Fibroblast of skin of right quadriceps (primary cell): ENCODE data around the gene SMTNL2.
A peak's percentile ranks its signal among the peaks of the same experiment; 100 is the strongest.

ENCODE experiments used
- DNase-seq: peaks from one replicate; pipeline ENCODE4 v3.0.0-alpha.2; 2013

SMTNL2 gene

DNA sequence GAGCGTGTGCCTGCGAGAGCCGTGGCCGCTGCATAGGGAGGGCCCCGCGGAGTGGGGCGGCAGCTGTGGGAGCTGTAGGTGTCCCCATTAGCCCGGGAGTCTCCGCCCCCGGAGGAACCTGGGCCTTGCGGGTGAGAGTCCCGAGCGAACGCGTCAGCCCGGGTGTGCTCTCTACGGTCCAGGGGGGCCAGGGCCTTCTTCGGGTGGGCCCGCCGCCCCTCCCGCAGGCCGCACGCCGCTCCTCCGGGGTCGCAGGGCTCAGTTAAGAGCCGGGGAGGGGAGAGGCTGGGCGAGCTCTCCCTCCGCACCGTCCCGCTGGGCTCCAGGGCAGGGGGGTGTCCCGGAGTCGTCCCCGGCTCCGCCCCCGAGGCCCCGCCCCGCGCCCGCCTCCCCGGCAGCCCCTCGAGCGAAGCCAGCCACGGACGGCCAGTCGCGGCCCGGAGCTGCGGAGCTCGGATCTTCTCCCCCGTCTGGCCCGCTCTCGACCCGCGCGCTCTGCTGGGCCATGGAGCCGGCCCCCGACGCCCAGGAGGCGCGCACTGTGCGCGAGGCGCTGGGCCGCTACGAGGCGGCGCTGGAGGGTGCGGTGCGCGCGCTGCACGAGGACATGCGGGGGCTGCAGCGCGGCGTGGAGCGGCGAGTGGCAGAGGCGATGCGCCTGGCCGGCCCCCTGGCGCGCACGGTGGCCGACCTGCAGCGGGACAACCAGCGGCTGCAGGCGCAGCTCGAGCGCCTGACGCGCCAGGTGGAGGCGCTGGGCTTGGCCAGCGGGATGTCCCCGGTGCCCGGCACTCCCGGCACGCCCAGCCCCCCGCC, at the start of gene SMTNL2:
TSS of gene SMTNL2 (plus strand) at position 429 of the 816 bp plus-strand sequence. CDS start at position 506, 77 bp downstream.
- DNase-seq = no peak

DNA sequence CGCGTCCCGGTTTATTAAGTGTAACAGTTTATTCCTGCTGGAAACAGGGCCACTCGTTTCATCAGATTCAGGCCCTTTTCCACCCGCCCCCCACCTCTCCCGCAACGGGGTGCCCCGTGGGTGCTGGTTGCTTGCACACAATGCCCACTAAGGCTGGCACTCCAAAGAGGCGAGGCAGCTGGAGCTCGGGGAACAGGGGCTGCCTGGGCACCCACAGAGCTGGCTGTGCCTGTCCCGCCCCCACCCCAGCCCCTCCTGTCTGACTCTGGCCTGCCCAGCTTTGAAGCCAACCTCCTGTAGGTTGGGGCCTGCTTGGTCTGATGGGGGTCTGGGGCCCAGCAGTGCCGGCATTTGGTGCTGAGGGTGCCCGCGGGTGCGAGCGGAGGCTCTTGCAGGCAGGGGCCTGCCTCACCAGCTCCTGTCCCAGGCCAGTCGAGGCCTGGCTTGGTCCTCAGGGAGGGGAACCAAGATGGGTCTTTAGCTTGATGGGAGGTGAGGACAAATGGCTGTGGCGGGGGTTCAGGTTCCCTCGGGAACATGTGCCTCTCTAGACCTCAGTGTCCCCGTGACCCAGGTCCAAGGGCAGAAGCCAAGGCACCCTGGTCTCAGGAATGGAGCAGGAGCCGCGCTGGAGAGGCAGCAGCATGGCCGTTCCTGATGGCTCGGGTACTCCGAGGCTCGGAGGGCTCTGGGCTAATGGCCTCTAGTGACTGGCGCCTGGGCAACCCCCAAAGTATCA, 49.2 kb upstream of the SMTNL2 start:
- DNase-seq = no peak

DNA sequence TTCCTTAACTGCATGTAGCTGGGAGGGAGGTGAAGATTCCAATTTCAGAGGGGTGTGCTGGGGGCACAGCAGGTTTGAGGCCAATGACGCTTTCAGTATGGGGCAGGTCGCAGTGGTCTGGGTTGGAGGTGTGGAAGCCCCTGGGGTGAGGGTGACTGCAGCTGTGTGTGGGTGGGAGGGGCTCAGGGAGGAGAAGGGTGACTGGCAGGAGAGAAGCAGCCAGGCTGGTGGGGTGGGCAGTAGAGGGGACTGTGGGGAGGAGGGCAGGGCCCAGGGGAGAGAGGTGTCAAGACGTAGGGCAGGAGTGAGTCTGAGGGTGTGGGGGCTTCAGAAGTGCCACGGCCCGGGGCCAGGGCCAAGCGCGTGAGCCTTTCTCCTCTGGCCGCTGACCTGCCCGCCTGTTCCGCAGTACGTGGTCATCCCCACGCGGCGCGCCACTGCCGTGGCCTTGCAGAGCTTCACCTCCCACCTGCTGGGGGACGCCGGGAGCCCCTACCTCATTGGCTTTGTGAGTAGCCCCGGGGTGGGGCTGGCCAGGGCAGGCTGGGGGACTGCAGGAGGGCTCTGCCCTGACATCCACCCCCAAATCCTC, 48.6 kb upstream of the SMTNL2 start:
- no peak for DNase-seq

DNA sequence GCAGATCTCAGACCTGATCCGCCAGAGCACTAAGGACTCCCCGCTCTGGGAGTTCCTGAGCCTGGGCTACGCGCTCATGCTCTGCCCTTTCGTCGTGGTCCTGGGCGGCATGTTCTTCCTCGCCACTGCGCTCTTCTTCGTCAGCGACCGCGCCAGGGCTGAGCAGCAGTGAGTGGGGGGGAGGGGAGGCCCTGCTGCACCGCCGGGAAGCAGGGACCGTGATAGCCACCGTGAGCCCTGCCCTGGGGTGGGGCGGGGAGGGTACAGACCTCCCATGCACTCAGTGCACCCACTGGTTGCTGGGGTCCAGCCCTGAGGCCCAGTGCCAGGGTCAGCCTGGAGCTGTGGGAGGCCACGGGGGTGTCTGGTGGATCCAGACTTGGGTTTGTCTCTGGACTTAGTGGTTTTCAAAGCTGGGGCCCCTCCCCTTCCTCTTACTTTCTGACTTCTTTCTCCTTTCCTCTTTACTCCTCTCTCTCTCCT, 48.0 kb upstream of the SMTNL2 start:
- peak; percentile 13 for DNase-seq

DNA sequence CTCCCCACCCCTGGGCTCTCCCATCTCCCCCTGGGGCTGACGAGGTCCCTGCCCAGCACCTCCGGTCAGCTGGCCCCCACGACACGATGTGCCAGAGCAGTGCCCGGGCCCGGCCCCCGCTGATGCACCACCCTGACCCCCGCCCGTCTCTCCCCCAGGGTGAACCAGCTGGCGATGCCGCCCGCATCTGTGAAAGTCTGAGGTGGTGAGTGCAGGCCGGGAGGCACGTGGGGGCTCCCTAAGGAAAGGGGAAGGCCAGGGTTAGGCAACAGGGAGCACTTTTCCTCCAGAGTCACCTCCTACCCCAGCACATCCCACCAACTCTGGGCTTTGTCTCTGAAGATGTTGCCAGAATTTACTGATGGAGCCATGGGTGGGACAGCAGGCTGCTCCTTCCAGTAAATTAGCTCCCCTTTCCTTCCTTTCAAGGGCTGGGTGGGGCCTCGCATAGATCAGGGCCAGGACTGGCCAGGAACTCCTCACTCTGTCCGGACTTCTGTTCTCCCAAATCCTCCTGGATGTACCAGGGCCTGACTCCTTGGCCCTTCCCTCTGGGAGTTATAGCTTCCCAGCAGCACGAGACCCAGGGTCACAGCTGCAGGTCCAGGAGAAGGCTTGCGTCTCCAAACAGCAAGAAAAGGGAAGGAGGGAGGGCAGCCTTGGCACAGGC, 47.5 kb upstream of the SMTNL2 start:
- no peak for DNase-seq

DNA sequence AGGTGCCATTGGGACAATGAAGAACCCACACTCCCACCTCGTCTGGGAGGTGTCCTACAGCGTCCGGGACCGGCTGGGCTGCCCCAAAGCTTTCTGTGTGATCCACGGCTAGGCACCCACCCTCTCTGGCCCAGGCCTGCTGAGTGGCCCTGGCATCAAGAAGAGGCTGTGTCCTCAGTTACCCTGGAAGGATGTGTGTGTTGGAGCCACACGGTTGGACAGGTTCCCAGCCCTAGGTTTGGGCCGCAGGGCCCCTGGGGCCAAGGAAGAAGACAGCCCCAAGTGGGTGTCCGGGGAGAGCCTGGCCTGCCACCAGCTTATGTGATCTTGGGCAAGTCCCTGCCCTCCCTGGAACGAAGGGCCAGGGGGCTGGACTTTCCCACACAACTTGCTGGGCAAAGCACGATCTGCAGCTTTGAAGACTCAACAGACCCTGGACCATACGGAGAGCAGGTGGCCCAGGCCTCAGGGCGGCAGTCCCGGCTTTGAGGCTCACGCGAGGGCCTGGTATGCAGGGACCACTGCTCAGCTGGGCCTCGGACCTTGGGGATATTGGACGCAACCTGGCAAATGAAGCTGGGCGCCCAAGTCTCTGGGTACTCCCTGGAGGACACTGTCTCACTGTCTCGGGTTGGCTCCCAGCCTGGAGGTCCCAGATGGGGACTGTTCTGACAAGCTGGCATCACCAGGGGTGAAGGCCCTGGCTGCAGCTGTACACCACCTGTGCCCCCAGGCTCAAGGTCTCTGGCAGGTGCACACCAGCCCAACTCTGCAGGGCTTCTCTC, 46.7 kb upstream of the SMTNL2 start:
- no peak for DNase-seq

DNA sequence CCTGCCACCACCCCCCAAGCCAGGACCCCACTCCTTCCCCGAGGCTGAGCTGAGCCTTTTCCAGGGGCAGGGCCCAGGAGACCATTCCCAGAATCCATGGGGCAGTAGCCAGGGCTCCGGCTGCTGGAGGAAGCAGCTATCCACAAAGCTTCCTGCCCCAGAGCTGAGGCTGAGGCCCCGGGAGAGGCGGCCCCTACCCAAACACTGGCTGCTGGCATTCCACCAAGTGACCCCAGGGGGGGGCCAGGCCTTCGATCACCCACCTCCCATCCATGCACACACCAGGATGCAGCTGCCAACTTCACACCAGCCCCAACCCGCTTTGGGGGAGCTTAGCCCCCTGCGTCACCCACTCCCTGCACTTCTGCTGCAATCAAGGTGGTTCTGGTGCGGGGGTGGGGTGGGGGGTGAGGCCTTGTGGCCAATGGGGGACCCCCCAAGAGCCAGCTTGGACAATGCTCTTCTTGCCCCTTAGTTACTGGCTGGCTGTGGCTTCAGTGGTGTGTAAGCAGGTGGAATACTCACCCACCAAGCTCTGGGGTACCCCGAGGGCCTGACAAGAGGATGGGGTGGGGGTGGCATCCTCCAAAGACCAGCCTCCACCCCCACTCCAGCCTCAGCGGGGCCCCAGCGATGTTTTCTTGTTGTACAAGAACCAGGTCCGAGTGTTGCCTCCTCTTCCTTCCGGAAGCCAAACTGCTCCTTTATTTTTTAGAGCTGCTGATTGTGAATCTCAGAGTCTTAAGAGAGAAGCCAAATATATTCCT, 45.9 kb upstream of the SMTNL2 start:
- DNase-seq = no peak

DNA sequence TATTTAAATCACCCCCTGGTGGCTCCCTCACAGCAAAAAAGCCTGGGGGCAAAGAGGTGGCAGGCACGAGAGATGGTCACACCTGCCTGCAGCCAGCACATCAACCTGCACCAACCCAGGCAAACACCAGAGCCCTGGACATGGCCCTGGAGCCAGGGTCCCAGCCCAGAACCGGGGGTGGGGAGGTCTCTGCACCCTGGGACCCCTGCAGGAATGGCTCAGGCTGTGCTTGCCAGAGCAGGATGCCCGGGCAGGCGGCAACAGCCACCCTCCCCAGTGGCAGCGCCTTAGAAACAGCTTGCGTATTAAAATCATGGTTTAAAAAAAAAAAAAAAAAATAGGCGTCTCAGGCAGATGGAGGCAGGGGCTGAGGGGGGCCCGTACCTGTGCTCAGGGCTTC, 45.3 kb upstream of the SMTNL2 start:
- DNase-seq = no peak

DNA sequence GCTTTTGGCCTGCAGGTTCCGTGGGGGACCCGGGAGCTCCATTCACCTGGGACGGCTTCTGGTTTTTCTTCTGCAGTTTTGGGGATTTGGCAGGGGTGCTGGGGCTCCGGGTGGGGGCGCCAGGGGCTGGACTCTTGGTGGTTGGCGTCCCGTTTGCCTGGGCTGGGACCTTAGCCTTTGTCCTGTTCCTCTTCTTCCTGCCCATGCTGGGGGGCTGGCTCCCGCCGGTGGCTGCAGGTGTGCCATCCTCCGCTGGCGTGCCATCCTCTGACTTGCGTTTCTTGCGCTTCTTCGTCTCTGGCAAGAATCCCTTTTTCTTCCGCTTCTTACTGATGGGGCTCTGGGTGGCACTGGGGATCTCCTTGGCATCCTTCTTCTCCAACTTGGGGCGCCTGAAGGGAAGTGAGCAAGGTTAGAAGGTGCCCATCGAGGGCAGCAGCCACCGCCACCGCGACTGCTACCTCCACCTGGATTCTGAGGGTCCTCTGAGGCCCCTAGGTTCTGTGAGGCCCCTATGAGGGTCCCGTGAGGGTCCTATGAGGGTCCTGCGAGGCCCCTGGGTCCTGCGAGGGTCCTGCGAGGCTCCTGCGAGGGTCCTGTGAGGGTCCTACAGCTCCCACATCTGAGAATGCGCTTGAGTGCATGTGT, 44.6 kb upstream of the SMTNL2 start:
- DNase-seq = no peak

DNA sequence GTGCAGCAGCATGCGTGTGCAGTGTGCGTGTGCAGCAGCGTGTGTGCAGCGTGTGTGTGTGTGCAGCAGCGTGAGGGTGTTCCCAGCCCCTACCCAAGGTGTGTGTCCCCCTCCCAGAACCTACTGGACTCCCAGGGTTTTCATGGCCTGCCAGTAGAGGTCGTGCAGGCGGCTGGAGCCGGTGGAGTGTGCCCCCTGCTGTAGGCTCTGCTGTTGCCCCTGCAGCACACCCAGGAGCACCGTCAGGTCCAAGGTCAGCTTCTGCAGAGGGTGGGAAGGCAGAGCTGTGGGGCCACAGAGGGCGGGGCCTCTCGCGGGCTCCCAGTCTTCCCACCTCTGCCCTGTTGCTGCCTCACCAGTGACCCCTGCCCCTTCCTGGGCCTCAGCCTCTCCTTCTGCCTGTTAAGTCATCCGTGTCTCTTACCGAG, 44.1 kb upstream of the SMTNL2 start:
- no peak for DNase-seq

DNA sequence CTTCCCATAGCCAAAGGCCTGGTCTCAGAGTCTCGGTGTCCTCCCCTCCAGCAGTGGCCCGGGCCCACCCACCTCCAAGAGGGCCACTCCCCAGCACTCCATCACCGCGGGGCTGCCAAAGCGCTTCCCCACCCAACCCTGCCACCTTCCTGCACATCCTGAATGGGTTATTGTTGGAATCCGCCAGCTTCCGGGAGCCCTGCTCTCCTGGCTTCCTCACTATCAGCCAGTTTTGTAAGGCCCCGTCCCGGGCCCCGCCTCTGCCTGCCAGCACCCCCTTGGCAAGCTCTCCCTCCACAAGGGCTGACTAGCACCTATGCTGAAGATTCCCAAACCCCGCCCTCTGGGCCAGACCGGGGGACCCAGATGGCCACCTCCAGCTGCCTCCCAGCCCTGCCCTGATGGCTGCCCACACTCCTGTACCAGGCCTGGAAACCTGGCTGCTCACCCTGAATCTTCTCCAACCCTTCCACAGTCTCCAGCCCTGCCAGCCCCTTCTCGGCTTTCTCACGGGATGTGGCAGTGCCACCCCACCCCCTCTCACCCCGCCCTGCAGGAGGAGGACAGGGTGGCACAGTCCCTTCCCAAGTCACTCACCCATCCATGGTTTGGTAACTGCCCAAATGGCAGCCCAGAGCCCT, 43.5 kb upstream of the SMTNL2 start:
- DNase-seq = no peak

DNA sequence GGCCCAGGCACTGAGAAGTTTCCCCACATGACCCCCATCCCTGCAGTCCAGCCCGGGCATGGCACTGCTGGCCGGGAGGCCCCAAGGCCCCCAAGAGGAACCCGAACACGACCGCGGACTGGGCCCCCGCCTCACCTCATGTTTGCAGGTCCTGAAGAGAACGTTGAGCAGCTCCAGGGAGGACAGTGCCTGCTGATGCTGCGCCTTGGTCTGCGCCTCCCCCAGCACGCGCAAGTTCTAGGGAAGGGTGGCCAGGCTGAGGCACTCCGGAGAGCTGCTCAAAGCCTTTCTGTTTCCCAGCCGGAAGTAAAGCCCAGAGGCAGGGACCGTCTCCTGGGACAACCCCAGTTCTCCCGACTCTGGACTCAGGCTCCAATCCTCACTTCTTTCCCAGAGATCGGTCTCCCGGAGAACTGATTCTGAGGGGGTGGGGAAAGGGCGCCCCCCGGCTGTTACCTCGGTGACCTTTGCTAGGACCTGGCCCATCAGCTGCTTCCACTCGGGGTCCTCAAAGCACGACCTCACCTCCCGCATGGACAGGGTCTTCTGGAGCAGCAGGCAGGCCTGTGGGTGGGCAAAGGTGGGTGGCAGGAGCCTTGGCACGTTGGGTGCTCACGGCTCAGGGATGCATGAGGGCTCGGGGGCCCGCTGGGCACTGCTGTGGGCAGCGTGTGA, 42.9 kb upstream of the SMTNL2 start:
- no peak for DNase-seq

DNA sequence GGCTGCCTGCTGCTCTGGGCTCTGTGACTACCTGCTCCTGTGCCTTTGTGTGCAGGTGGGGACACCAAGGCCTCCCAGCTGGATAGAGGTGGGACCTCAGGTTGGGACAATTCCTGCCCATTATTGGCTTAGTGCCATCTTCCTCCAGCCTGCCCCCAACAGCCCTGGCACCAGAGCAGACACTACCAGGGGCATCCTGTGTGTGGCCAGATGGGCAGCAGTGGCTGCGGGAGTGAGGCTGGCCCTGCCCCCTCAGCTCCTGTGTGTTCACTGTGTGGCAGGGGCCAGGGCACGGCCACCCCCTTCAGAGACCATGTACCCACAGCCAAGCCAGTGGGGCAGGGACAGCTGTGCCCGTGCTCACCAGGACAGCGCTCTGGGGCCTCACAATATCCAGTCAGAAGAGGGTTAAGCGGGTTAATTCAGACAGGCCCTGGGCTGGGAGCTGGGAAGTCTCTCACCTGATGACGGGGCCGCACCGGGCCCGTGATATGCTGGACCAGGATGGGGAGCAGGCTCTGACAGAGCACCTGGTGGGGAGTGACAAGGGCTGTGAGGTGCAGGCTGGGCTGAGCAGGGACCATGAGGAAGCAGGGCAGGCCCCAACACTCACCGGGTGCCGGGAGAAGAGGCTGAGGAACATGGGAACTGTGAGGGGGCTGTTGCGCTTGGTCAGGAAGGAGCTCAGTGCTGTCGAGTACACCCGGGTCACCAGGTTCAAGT, 42.2 kb upstream of the SMTNL2 start:
- no peak for DNase-seq

DNA sequence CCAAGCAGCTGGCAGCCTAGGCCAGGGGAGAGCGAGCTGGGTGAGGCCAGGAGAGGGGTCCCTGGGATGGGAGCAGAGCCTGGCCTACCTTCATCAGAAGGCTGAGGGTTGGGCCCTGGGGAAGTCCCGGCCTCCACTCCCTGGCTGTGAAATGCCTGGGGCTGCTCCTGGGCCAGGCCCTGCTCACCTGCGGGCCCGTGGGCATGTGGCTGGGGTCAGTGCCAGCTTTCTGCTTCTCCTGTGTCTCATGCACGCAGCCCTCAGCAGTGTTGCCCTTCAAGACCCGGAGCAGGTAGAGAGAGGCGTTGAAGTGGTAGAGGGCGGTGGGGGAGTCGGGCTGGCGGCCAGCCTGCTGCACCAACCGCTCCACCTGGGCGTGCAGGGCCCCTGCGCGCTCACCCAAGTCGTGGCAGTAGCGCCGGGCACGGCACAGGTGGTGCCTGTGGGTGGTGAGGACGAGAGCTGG, 41.6 kb upstream of the SMTNL2 start:
- no peak for DNase-seq

DNA sequence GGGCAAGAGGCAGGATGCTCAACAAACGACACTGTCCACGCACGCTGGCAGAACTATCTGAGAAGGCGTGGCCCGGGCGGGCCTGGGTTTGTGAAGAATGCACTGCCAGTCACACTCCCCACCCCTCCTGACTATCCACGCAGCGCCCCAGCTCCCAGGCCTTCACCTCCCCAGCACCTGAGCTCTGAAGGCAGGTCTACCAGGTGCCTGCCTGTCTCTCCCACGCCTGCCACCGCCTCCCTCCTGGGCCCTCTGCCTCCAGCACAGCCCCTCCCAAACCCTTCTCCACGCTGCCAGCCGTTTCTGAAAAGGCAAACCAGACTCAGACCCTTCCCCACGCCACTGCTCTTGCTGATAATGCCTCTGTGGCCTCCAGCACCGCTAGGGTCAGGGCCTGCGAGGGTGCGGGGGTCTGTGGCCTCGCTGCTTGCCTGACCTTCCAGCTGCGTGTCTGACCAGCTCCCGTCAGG, 40.7 kb upstream of the SMTNL2 start:
- no peak for DNase-seq

DNA sequence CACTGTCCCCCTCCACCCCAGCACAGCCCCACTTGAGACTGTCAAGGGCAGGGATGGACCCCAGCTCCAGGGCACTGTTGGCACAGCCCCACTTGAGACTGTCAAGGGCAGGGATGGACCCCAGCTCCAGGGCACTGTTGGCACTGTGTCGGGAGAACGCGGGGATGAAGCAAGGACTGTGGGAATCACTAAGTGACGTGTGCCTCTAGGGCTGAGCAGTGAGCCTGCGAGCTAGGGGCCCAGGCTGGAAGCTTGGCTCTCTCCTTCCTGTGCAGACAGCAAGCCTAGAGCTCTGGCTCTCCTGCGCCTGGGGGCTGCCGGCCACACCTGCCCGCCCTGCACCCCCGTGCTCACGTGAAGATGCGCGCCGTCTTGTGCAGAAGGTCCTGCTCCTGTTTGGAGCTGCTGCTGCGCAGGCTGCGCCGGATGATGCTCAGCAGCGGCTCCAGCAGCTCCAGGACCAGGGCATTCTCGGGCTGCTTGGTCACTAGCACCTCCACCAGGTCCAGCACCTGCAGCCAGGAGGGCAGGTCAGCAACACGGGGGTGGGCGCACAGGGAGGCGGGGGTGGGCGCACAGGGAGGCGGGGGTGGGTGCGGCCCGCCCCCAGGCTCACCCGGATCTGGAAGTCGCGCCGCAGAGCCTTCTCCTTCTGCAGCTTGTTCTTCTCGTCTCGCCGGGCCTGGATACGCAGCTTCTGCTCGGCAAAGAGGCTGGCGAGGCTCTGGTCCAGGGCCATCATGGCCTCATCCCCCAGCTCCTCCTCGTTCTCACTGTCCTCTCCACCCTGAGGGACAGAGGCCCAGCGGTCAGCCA, 40.0 kb upstream of the SMTNL2 start:
- DNase-seq = no peak

DNA sequence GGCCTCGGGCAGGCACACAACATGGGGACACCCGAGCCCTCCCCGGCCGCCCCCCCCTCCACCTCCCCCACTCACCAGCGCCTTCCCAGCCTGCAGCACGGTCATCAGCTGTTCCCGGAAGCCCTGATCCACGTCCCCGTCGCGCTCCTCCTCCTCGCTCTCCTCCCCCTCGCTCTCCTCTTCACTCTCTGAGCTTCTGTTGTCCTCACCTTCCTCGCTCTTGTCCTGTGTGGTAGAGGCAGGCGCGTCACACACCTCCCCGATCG, 39.4 kb upstream of the SMTNL2 start:
- DNase-seq = no peak

DNA sequence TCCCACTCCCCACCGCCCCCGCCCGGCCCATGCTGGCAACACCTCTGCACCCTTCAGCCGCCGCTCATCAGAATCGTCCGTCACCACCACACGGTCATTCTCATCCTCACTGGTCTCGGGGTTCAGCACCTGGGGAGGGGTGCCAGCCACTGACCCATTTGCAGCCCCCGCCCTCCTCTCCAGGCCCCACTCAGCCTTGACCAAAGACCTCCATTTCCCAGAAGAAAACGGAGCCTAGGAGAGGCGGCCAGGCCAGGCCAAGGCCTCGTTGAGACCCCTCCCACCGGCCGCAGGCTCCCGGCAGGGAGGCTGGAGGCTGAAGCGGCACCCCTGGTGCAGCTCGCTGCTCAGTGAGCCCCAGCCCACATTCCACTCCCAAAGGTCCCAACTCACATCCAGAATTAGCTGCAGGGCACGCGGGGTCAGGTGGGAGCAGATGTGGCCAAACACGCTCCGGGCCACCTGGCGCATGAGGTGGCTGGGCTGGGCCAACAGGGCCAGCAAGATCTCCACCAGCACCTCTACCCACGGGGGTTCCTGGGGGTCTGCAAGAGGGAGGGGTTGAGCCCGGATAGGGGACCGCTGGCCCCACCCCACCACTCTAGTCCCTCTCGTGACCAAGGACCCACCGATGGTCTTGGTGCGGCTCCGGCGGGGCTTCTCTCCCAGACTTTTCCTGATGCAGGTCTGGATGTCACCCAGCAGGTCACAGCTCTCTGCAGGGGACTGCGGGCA, 38.9 kb upstream of the SMTNL2 start:
- DNase-seq = no peak
